Fibroblast of skin of left quadriceps (primary cell): ENCODE measurements around the gene CHST8.
"Not testable (repeated sequence)": the region's sequence is repeated elsewhere in the genome, so short reads cannot be mapped to it uniquely, and the experiment has no call there.

ENCODE experiments used
- DNase-seq, 2 experiments: peaks; one replicate each; pipeline ENCODE4 v3.0.0-alpha.2; 2013; ENCODE audit warnings: low read depth in 2 of 2

The CHST8 gene, protein sequence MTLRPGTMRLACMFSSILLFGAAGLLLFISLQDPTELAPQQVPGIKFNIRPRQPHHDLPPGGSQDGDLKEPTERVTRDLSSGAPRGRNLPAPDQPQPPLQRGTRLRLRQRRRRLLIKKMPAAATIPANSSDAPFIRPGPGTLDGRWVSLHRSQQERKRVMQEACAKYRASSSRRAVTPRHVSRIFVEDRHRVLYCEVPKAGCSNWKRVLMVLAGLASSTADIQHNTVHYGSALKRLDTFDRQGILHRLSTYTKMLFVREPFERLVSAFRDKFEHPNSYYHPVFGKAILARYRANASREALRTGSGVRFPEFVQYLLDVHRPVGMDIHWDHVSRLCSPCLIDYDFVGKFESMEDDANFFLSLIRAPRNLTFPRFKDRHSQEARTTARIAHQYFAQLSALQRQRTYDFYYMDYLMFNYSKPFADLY

DNA sequence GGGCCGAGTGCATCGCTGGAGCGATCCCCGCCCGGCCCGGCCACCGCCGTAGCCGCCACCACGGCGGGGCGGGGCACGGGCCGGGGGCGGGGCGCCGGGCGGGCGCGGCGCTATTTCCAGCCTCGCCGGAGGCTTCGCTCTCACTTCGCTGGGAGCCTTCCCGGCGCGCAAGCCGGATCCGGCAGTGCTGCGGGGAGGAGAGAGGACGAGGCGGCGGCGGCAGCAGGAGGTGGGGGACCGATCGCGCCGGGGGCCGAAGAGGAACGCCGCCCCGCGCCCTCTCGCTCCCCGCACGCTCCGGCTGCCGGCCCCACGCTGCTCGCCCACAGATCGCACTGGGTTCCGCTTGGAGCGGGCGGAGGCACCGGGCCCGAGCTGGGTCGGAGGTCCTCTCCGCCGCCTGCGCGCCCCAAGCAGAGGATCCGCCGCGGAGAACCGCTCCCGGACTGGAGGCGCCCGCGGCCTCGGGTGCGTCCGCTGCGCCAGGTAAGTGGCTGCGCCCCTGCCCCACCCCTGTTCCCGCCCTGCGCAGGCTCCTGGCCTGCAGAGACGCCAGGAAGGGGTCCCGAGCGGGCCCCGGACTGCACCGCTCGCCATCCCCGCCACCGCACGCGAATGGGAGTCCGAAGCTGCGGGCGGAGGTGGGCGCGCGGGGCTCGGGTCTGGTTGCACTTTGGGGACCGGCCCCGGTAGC, at the start of gene CHST8:
CHST8 (plus strand) TSS at position 143 of the 694 bp plus-strand sequence. CDS start 67,309 bp downstream, outside the sequence.
- DNase-seq = no peak

- no peak for DNase-seq
These were observed 48.8 kb upstream of the CHST8 start for GRCh38 chr19:33572929-33573328.

DNA sequence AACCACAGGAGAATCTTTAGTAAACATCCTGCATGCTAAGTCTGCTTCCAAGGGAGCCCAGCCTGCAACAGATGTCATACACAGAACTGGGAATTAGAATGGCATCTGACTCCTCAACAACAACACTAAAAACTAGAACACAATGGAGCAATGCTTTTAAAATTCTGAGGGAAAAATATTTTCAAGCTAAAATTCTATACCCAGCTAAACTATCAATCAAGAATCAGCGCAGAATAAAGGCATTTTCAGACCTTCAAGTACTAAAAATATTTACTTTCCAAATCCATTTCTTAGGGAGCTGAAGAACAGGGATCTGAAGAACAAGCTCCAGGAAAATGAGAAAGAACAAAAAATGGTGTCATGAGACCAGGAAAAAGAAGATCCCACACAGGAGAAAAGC, 46.9 kb upstream of the CHST8 start:
- no peak for DNase-seq

GRCh38 chr19:33578697-33579096, 43.1 kb upstream of the CHST8 start:
- DNase-seq = no peak

- DNase-seq = no peak
These were observed 41.6 kb upstream of the CHST8 start for GRCh38 chr19:33580026-33580644.

GRCh38 chr19:33580645-33581037, 41.1 kb upstream of the CHST8 start:
- no peak for DNase-seq

- no peak for DNase-seq
These were observed 38.8 kb upstream of the CHST8 start for GRCh38 chr19:33582914-33583313.

DNA sequence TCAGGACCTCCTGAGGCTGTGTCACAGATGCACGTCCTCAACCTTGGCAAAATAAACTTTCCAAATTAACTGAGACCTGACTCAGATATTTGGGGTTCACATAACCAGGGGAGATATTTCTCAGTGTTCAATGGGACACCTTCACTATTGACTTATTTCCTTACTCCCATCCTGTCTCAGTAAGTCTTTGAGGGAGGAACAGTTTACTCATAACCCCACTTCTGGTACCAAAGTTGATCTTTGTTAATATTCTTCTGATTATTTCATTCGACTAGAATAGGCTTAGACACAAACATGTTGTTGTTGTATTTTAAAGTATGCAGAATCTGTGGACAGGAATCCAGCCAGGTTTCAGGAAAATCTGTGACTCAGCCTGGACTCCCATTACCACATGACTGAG, 34.6 kb upstream of the CHST8 start:
- no peak for DNase-seq

DNA sequence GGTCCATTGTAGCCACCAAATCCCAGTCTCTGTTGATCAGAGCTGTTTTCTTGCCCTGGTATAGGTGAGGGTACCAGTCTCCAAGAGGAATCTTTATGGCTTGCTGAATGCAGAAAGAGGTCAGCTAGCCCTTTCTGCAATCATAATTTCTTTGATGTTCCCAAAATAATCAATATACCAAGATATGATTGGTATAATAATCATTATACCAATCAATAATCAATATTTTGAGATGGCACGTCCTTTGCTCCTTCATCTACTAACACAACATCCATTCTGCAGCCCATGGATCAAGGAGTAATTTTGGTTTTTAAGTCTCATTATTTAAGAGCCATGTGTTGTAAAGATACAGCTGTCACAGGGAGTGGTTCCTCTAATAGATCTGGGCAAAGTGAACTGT, 31.5 kb upstream of the CHST8 start:
- no peak for DNase-seq

DNA sequence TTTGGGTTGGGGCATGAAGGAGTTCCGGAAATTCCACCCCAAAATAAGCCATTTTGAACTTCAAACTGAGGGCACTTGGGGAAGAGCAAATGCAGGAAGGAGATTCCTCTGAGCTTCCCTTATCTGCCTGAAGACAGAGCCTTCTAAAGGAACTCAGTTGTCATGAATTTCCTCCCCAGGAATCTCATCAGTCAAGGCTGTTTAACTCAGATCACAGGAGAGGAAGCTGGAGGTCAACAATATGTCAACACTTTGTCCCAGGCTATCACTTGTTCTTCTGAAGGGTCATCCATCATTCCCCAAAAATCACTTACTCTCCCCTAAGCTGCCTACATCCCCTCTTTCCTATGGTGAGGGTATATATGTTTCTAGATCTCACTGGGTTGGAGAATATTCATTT, 26.0 kb upstream of the CHST8 start:
- no peak for DNase-seq

- DNase-seq = no peak
These were observed 20.2 kb upstream of the CHST8 start for GRCh38 chr19:33601583-33601982.

GRCh38 chr19:33602576-33603204, 19.1 kb upstream of the CHST8 start:
- no peak for DNase-seq

- no peak for DNase-seq
These were observed 18.4 kb upstream of the CHST8 start for GRCh38 chr19:33603377-33603776.

- no peak for DNase-seq
These were observed 17.1 kb upstream of the CHST8 start for GRCh38 chr19:33604651-33605050.

GRCh38 chr19:33605803-33606295, 15.9 kb upstream of the CHST8 start:
- not testable (repeated sequence) for DNase-seq

GRCh38 chr19:33606556-33606955, 15.2 kb upstream of the CHST8 start:
- DNase-seq = no peak

DNA sequence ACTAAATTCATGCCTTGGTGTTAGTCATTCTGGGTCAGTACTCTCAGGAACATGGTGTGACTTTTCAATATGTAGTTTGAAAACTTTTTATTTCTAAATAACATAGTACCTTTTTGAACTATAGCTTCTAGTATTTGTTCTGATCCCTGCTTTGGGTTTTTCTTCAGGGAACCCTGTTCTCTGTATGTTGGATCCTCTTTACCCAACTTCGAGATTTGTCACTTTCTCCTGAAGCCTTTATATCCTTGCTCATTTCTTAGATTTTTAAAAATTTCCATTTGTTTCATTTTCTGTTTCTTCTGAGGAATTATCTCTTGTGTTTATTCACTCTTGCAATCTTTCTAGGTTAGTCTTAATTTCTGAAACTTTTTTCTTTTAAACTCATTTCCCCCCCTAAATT, 12.4 kb upstream of the CHST8 start:
- DNase-seq = no peak

DNA sequence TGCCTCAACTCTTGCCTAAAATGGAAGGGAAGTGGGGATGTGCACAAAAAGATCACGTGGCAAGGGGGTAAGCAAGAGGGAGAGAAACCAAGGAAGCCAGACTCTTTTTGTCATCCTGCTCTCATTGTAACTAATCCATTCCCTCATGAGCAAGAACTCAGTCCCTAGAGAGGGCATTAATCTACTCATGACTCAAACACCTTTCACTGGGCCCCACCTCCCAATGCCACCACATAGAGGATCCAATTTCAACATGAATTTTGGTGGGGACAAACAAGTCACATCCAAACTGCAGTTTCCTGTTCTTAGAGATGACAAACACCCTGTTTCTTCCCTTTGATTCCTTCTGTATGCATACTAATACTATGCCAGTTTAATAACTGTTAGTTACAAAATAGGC, 11.2 kb upstream of the CHST8 start:
- no peak for DNase-seq

- no peak for DNase-seq
These were observed 8.7 kb upstream of the CHST8 start for GRCh38 chr19:33612928-33613619.

- no peak for DNase-seq
These were observed 8.1 kb upstream of the CHST8 start for GRCh38 chr19:33613620-33614000.

- DNase-seq = no peak
These were observed 5.4 kb upstream of the CHST8 start for GRCh38 chr19:33616346-33616745.

DNA sequence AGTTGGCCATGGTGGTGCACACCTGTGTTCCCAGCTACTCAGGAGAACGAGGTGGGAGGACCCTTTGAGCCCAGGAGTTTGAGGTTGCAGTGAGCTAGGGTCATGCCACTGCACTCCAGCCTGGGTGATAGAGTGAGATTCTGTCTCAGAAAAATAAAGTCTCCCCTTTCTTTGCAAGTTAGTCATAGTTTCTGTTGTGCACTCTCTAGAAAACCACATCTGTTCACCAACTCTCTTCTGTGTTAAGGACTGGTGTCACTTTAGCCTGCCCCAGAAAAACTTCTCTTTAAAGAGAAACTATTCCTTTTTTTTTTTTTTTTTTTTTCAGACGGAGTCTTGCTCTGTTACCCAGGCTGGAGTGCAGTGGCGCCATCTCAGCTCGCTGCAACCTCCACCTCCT, 4.9 kb upstream of the CHST8 start:
- DNase-seq = no peak
